UCSD-AML1 (cell line): ENCODE measurements around the gene IL25.
A peak's percentile ranks its signal among the peaks of the same experiment; 100 is the strongest.
"Not testable (repeated sequence)": the region's sequence is repeated elsewhere in the genome, so short reads cannot be mapped to it uniquely, and the experiment has no call there.

Experiments
- DNase-seq: peaks from one replicate; lab custom pipeline; 2025; ENCODE audit not compliant: unreplicated experiment; lab: John Stamatoyannopoulos, UW

The IL25 gene

GRCh38 chr14:23372509-23372908 is at the start of gene IL25:
Gene IL25 (plus strand): TSS chr14:23372809.
- DNase-seq: no peak

- no peak for DNase-seq
These were observed 48.7 kb upstream of the IL25 start for GRCh38 chr14:23323838-23324454.

GRCh38 chr14:23324455-23324846 is 48.2 kb upstream of the IL25 start:
- no peak for DNase-seq

GRCh38 chr14:23324993-23325392 is 47.6 kb upstream of the IL25 start:
- DNase-seq: no peak

GRCh38 chr14:23325746-23326145 is 46.9 kb upstream of the IL25 start:
- DNase-seq: not testable (repeated sequence)

GRCh38 chr14:23326491-23327332 is 45.9 kb upstream of the IL25 start:
- no peak for DNase-seq

GRCh38 chr14:23327947-23328744 is 44.5 kb upstream of the IL25 start:
- DNase-seq: peak; percentile 40

GRCh38 chr14:23335623-23336022 is 37.0 kb upstream of the IL25 start:
- DNase-seq: no peak

- DNase-seq: no peak
These were observed 32.9 kb upstream of the IL25 start for GRCh38 chr14:23339506-23340268.

GRCh38 chr14:23344481-23344880 is 28.1 kb upstream of the IL25 start:
- DNase-seq: no peak

GRCh38 chr14:23345987-23346692 is 26.5 kb upstream of the IL25 start:
- DNase-seq: no peak

- no peak for DNase-seq
These were observed 25.8 kb upstream of the IL25 start for GRCh38 chr14:23346693-23347405.

- no peak for DNase-seq
These were observed 25.0 kb upstream of the IL25 start for GRCh38 chr14:23347406-23348296.

GRCh38 chr14:23348297-23348655 is 24.3 kb upstream of the IL25 start:
- DNase-seq: no peak

GRCh38 chr14:23349156-23349845 is 23.3 kb upstream of the IL25 start:
- no peak for DNase-seq

GRCh38 chr14:23351681-23352505 is 20.7 kb upstream of the IL25 start:
- DNase-seq: no peak
